OCI-M2 (cell line): Measurements from ENCODE around the gene PROM2.
"Not testable (repeated sequence)": the region's sequence is repeated elsewhere in the genome, so short reads cannot be mapped to it uniquely, and the experiment has no call there.

Experiments
- DNase-seq: peaks from one replicate; lab custom pipeline; 2025; ENCODE audit not compliant: unreplicated experiment; lab: John Stamatoyannopoulos, UW

Gene PROM2, protein sequence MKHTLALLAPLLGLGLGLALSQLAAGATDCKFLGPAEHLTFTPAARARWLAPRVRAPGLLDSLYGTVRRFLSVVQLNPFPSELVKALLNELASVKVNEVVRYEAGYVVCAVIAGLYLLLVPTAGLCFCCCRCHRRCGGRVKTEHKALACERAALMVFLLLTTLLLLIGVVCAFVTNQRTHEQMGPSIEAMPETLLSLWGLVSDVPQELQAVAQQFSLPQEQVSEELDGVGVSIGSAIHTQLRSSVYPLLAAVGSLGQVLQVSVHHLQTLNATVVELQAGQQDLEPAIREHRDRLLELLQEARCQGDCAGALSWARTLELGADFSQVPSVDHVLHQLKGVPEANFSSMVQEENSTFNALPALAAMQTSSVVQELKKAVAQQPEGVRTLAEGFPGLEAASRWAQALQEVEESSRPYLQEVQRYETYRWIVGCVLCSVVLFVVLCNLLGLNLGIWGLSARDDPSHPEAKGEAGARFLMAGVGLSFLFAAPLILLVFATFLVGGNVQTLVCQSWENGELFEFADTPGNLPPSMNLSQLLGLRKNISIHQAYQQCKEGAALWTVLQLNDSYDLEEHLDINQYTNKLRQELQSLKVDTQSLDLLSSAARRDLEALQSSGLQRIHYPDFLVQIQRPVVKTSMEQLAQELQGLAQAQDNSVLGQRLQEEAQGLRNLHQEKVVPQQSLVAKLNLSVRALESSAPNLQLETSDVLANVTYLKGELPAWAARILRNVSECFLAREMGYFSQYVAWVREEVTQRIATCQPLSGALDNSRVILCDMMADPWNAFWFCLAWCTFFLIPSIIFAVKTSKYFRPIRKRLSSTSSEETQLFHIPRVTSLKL

DNA sequence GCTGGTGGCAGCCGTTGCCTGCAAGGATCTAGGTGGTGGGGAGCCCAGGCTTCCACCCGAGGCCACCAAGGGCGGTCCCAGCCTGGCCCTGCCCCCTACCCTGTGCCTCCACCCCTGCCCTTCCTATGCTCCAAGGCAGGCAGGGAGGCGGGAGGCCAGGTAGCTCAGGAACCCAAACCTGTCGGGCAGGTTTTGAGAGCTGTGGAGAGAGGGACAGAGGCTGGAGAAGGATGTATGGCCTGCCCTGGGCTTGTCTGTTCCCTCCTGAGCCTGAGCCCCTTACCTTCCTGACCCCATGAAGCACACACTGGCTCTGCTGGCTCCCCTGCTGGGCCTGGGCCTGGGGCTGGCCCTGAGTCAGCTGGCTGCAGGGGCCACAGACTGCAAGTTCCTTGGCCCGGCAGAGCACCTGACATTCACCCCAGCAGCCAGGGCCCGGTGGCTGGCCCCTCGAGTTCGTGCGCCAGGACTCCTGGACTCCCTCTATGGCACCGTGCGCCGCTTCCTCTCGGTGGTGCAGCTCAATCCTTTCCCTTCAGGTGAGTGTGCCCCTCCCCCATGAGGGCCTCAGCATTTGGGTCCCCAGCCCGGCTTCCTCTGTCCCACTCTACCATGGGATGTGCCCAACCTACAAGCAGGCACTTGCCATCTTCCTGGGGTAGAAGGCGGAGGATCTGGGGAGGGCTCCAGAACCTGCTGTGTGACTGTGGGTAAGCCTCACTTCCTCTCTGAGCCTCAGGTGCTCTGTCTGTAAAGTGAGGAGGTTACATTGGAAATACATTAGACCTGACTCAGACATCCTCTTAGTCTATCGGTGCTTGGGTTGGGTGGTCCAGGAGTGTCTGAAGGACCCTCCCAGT is at the start of gene PROM2:
PROM2 (plus strand) TSS at position 159 of the 860 bp plus-strand sequence; CDS start at position 296, 137 bp downstream.
- no peak for DNase-seq

DNA sequence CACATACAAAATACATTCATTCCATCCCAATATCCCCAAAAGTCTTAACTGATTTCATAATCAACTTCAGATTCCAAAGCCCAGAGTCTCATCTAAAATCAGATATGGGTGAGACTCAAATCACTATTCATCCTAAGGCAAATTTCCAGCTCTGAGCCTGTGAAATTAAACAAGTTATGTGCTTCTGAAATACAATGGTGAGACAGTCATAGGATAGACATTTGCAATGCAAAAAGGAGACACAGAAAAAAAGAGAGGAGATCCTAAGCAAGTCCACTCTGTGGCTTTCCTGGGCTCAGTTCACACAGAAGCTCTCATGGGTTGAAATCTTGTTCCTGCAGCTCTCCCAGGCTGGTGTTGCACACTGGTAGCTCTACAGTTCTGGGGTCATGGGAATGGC is 48.6 kb upstream of the PROM2 start:
- DNase-seq, result no peak

DNA sequence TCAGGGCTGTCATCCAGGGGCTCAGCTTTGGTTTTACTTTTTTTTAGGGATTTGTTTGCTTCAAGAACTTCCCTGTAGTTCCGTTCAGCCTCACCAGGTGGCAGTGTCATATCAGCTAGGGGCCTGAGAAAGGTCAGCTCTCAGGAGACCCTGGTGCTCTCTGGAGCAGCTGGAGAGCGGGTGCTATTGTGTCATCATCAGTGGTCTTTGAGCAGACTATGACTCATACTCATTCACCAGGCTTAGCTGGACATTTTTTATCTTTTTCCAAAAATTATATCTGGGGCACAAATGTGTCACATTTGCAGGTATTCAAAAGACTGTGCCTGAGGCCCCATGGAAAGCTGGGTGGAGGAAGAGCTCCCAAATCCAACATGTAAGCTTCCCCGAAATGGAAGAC is 42.5 kb upstream of the PROM2 start:
- DNase-seq, result no peak

DNA sequence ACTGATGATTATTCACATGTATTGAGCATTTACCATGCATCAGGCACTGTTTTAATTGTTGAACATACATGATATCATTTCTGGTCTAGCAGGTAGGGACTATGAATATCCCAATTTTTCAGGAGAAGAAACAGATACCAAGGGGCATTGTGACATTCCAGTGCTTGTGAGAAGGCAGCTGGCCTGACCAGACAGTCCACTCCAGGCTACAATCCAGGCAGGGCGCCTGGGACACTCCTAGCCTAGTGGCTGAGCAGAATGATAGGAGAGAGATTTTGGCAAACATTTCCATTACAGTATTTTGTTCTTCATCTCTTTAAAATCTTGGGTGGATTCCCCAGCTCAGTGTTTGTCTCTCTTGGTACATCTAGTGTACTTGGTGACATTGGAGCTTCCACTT is 42.0 kb upstream of the PROM2 start:
- DNase-seq, result no peak

DNA sequence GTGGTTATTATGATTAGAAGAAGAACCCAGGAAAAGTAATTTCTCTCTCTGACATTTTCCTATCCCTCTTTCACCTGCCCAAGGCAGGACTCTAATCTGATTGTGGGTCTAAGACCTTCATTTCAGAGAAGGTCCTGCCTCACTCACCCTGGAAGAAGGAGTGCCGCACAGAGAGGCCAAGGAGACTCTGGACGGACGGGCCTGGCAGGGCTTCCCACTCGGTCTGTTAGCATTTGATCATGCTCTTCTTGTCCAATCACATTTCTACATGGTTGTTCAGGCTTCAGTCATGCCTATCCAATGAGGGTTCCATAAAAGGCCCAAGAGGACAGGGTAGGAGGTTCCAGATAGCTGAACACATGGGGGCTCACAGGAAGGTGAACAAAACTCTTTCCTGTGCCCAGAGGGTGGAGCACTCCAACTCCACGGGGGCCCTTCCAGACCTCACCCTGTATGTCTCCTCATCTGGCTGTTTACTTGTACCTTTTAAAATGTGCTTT is 39.9 kb upstream of the PROM2 start:
- DNase-seq, result no peak

DNA sequence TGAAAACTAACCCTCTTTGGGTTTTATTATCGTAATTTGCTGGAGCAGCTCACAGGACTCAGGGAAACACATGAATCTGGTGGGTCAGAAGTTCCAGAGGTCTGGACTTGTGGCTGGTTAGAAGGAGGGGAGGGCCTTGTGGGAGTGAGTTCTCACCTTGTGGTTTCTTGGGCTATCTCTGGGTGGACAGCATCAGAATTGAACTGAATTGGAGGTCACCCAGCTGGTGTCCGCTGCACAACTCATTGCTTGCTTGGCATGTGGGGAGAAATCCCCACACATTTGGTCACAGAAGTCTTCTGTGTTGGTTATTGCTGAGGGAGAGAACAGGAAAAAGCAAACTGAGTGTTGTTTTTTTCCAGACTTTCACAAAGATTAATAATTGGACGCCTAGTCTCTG is 39.4 kb upstream of the PROM2 start:
- DNase-seq, result no peak

DNA sequence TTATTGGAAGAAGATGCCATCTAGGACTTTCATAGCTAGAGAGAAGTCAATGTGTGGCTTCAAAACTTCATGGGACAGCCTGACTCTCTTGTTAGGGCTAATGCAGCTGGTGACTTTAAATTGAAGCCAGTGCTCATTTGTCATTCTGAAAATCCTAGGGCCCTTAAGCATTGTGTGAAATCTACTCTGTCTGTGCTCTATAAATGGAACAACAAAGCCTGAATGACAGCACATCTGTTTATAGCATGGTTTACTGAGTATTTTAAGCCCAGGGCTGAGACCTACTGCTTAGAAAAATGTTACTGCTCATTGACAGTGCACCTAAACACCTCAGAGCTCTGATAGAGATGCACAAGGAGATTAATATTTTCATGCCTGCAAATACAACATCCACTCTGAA is 36.1 kb upstream of the PROM2 start:
- no peak for DNase-seq

DNA sequence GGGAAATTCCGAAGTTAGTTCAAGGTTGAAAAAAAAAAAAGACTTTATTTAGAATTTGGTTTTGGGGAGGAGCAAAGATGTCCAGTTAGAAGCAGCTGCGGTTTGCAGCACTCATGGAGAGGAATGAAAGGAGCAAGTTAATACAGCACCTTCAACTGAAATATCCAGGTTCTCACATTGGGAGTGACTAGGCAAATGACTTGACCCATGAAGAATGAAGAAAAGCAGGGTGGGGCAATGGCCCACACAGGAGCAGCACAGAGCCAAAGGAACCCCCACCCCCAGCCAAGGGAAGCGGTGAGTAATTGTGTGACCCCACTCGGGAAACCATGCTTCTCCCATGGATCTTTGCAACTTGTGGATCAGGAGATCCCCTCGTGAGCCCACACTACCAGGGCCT is 34.2 kb upstream of the PROM2 start:
- DNase-seq, result no peak

DNA sequence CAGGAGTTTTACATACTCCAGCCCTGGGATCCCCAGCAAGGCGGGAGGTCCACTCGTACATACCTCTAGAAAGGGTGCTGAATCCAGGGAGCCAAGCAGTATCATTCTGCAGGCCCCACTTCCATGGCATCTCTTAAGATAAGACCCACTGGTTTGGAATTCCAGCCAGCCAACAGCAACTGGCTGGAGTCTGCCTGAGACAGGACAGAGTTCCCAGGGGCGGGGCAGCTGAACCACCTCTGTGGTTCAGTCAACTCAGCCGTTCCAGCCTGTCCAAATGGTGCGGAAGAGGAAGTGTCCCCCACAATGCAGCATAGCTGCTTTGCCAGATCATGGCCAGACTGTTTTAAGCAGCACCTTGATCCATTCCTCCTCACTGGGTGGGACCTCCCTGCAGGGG is 33.7 kb upstream of the PROM2 start:
- no peak for DNase-seq

DNA sequence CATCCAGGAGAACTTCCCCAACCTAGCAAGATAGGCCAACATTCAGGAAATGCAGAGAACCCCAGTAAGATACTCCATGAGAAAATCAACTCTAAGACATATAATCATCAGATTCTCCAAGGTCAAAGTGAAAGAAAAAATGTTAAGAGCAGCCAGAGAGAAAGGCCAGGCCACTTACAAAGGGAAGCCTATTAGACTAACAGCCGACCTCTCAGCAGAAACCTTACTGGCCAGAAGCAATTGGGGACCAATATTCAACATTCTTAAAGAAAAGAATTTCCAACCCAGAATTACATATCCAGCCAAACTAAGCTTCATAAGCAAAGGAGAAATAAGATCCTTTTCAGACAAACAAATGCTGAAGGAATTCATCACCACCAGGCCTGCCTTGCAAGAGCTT is 32.2 kb upstream of the PROM2 start:
- DNase-seq, result not testable (repeated sequence)

DNA sequence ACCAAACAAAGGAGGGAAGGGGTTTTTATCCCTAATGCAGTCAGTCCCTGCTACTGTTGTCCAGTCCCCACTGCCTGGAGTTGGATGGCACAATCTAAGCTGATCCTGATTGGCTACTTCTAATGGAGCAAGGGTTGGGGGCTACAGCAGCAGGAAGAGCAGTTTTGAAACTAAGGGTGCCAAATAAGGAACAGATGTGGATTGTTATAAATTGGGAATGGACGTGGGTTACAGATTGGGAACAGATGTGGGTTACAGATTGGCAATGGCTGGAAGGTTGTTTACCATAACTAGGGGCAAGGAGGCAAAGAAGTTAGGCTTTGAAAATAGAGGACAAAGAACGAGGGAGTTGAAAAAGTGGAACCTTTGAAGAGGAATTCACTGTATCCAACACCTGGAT is 16.0 kb upstream of the PROM2 start:
- no peak for DNase-seq

DNA sequence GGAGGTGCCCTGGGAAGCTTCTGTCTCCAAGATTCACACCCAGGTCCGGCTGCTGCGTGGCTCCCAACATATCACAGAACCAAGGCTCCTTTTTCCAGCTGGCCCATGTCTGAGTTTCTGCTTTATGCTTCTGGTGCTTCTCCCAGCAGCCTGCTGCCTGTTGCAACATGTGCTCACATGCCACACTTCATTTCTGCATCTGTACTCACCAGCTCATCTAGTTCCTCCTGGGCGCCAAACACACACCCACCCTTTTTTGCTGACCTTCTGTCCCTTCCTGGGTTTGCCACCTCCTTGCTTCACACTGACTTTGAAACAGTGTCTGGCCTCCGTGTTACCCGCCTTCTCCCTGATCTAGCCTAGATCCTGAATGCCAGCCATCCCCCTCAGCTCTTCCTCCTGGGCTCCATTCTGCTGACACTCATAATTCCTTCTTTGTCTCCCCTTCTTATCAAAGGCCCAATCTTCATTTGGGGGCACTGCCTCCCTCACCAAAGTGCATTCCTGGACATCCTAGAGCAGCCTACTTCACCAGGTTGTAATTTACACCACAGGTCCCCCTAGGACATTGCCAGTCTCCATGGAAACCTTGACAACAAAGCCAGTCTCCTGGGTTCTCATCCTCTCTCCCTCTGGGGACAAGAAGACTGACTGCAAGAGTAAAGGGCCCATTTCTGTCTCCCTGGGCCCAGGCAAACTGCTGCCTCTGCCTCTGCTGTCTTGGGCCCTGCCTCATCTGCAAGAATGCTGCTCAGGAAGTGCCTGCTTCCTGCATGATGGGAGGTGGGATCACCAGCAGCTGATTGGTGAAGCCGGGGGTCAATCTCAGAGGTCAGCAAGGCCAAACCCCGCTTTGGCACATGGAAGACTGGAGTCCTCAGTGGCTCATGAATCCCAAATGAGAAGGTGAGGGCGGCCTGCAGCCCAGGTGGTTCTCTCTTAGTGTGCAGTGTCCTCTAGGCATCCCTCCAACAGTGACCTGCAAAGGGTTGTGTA is 13.9 kb upstream of the PROM2 start:
- DNase-seq, result no peak

DNA sequence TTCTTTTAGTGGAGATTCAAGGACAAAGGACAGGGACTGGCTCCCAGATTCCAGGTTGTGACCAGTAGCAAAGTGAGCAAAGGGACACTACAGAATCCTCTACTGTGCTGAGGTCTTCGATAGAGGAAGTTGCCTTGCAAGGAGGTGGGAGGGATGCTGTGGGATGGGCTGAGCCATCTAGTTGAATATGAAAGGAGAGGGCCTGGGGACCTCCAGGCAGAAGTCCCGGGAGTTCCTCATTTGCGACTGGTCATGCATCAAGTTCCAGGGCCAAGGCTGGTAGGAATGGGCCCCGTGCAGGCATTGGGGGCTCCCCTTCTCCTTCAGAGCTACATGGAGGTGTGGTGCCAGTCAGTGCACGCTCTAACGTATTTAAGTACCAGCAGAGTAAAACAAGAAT is 12.6 kb upstream of the PROM2 start:
- DNase-seq, result no peak

DNA sequence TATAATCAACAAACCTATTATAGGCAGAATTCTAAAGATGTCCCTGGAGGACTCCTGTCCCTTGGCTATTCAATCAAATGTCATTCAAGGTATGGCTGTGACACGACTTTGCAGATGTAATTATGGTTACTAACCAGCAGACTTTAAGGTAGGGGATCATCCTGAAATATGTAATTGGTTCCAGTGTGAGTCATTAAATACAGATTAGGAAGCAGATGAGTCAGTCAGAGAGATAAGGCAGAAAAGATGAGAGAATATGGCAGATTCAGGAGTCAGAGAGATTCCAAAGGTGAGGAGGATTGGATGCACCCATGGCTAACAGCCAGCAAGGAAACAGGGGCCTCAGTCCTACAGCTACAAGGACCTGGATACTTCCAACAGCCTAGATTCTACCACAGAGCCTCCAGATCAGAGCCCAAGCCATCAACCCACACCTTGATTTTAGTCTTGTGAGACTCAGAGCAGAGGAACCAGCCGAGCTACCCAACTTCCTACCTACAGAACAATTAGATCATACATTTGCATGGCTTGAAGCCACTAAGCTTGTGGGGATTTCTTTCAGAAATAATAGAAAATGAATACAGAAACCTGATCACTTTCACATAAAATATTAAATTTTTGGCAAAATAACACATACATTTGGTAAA is 11.2 kb upstream of the PROM2 start:
- DNase-seq, result no peak

DNA sequence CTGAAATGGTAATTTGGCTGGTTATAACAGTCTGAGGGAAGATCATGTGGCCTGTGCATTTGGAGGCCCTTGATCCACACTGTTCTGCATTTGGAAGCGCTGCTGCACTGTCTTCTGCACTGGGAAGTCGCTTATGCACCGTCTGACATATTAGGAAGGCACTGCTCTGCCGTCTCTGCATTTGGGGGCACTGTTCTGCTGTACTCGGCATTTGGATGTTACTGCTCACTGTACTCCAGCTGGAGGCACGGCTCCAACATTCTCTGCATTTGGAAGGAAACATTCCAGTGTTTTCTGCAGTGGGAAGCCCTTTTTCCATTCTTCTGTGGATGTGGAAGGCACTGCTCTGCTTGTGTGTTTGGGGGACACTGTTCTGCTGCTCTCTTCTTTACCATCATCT is 9.6 kb upstream of the PROM2 start:
- no peak for DNase-seq

DNA sequence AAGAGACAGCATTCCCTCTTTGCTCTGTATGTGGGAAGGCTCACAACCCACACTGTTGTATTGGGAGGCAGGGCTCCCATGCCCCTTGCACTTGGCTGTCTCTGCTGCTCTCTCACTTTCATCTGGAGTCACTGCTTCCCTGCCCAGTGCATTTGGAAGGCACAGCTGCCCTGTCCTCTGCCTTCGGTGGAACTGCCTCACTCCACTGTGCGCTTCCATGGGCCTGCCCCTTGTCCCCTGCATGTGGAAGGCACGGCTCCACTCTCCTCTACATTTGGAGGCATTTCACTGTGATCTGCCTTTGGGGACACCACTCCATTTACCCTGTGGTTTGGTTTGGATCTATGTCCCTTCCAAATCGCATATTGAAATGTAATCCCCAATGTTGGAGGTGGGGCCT is 9.1 kb upstream of the PROM2 start:
- no peak for DNase-seq

DNA sequence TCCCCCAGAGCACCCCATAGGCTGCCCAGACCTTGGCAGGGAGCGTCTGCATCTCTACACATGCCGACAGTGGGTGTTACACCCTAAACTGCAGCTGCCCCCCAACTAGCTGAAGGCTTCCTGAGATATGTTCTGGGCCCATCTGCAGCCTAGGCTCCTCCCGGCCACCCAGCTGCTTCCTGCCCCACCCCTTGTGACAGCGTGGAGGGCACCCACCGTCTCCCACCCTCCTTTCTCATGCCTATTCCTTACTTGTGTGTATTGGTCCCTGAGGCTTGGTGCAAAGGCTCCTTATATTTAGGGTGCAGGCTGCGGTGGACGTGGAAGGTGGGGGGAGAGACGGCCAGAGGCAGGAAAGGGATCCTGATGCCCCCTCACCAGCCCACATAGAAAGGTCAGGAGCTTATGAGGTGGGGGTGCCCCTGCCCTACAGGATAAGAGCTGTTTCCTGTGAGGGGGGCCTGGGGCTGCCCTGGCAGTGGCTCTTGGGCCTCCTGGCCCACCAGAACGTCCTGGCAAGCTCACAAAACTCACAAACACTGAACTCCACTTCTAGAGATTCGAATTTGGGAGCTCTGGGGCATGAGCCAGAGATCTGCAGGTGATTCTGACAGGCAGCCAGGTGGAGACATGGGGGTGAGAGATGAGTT is 7.3 kb upstream of the PROM2 start:
- DNase-seq, result no peak

DNA sequence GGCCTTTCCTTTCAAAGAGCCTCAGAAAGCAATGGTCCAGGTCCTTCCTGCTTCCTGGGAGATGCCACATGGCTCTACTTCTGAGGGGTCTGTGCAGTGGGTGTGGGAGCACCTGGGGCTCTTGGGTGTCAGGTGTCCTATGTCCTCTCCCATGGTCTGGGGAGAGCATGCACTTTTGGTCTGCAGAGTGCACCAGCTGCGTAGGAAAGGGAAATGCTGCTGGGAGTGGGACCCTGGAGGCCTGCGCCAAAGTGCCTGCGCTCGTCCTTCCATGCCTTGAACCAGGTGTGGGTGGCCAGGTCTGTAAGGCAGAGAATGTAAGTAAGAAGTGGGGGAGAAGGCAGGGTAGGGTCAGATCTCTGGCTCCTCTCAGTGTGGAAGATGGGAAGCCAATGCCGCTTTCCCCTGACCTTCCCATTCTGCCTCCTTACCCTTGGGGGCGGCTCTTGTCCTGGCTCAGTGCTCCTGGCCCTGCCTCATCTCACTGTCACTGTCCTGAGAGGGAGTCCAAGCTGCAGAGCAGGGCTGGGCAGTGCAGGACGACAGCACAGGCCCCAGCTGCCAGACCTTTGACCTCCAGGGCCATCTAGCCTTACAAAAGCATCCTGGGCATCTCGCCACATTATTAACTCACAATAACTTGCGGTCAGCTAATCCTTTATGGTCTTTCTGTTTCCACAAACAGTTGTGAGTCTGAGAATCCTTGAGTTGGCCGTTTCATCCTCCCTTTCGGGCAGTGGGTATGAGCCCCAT is 6.6 kb upstream of the PROM2 start:
- no peak for DNase-seq
